Stomach (tissue), 4 donors: ENCODE results near the gene TMEM258.

Experiments
- CTCF ChIP-seq, 7 experiments: fragments of 450-650 bp in 4 of 7; fragments of 200-600 bp in 3 of 7; sonication (generic) in 3 of 7; IDR thresholded peaks; one replicate each; pipeline ENCODE4 v1.5.1; 2016 to 2019; ENCODE audit warnings: antibody characterized with exemption in 7 of 7, control low read depth in 2 of 7, mild to moderate bottlenecking in 1 of 7
- EP300 ChIP-seq: sonication (generic); formaldehyde crosslinking; IDR thresholded peaks from one replicate; pipeline ENCODE4 v1.6.1; 2017; ENCODE audit warnings: antibody characterized with exemption
- POLR2A ChIP-seq, 4 donors: fragments of 450-650 bp; IDR thresholded peaks; one replicate each; pipeline ENCODE4 v1.6.1; 2016; ENCODE audit warnings: antibody characterized with exemption in 4 of 4, control low read depth in 2 of 4, mild to moderate bottlenecking in 1 of 4, moderate library complexity in 1 of 4
- POLR2AphosphoS5 ChIP-seq, 3 donors: sonication (generic); formaldehyde crosslinking; IDR thresholded peaks; one replicate each; pipeline ENCODE4 v1.6.1; 2016; ENCODE audit warnings: antibody characterized with exemption in 3 of 3

GRCh38 chr11:61833471-61833870 is 41.1 kb upstream of the TMEM258 start:
- TF ChIP-seq EP300: no peak
- no peak for TF ChIP-seq CTCF (IDR thresholded peaks at IDR 0.05)
- no peak for TF ChIP-seq POLR2A (IDR thresholded peaks at IDR 0.05)
- no peak for TF ChIP-seq POLR2AphosphoS5 (IDR thresholded peaks at IDR 0.05)
